Neural crest cell (in vitro differentiated cells): ENCODE results near the gene IRX5. TPM values are rescaled to one million over a fixed set of nuclear protein-coding genes. Genes with fewer than 3 reads are reported as not detected.

Source experiments
- DNase-seq: peaks from one replicate; pipeline ENCODE4 v3.0.0; 2021; ENCODE audit warnings: low read depth, mixed read lengths, low spot score
- H3K27ac Mint-ChIP-seq: one replicate; pipeline ENCODE4 v1.8.0; 2021; ENCODE audit warnings: mild to moderate bottlenecking, mixed read lengths; ENCODE audit not compliant: unreplicated experiment
- H3K27me3 Mint-ChIP-seq: 2 replicates; pipeline ENCODE4 v1.8.0; 2021; ENCODE audit warnings: low read depth, mild to moderate bottlenecking, mixed read lengths
- H3K36me3 Mint-ChIP-seq: 2 replicates; pipeline ENCODE4 v1.8.0; 2021; ENCODE audit warnings: low read depth, mild to moderate bottlenecking, mixed read lengths
- H3K4me1 Mint-ChIP-seq: 2 replicates; pipeline ENCODE4 v1.8.0; 2021; ENCODE audit warnings: mixed read lengths
- H3K4me3 Mint-ChIP-seq: one replicate; pipeline ENCODE4 v1.8.0; 2021; ENCODE audit warnings: mild to moderate bottlenecking, mixed read lengths
- H3K9me3 Mint-ChIP-seq: 2 replicates; pipeline ENCODE4 v1.8.0; 2021; ENCODE audit warnings: mixed read lengths
- total RNA-seq: library from RNA; stranded (reverse); gene quantifications from 2 replicates; pipeline ENCODE4 v1.2.1, GENCODE V29; 2021
- TF ChIP-seq, protein P1 (sequence below): fragments of 200-600 bp; sonication (generic); conservative IDR thresholded peaks from 2 replicates; pipeline ENCODE4 v1.5.0; 2021; ENCODE audit warnings: antibody characterized with exemption, mild to moderate bottlenecking

IRX5 gene
- total RNA-seq, 1 donor from 2014 or later: 14.9 TPM

DNA sequence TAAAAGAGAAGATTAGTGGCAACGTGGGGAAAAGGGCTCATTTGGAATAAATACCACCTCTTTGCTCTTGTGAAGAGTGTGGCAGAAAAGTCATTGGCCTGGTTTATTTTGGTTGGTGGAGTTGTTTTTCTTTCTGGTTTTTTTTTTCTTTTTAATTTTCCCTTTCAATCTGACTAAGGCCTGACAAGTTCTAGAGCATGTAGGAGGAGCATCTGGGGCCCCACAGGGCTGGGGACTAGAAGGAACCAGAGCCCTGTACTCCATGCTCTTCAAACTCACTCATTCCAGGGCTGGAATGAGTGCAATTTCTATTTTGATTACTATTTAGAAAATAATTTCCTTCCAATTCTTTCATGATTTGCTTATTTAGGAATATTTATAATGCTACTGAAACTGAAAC is 13.3 kb downstream of the IRX5 start:
- Mint-ChIP-seq H3K9me3 (no peaks in the 10 kb centered on the region), H3K27me3 (peaks cover 87% of the 10 kb centered on the region), H3K4me1 (peaks cover 8% of the 10 kb centered on the region), H3K36me3 (peaks cover 10% of the 10 kb centered on the region), H3K4me3 (no peak overlapping the region), H3K27ac (no peak overlapping the region)
- TF ChIP-seq, protein P1, sequence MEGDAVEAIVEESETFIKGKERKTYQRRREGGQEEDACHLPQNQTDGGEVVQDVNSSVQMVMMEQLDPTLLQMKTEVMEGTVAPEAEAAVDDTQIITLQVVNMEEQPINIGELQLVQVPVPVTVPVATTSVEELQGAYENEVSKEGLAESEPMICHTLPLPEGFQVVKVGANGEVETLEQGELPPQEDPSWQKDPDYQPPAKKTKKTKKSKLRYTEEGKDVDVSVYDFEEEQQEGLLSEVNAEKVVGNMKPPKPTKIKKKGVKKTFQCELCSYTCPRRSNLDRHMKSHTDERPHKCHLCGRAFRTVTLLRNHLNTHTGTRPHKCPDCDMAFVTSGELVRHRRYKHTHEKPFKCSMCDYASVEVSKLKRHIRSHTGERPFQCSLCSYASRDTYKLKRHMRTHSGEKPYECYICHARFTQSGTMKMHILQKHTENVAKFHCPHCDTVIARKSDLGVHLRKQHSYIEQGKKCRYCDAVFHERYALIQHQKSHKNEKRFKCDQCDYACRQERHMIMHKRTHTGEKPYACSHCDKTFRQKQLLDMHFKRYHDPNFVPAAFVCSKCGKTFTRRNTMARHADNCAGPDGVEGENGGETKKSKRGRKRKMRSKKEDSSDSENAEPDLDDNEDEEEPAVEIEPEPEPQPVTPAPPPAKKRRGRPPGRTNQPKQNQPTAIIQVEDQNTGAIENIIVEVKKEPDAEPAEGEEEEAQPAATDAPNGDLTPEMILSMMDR: no peak
- no peak for DNase-seq

DNA sequence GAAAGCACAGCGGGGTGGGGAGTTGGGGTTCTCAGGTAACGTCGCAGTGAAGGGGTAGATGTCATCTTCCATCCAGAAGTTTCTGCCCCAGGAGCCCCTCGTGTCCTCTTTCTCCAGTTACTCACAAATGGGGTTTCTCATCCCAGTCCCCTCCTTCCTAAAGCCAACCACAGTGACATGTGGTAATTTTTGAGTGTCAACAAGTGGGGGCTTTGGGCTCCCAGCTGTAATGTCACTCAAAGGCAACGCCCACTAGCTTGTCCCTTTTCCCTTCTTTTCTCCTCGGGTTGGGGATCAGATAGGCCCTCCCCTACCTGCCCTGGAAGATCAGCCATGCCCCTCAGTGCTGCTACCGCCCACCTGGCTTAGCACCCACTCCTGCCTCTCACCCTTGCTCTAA is 14.4 kb downstream of the IRX5 start:
- no peaks in the 10 kb centered on the region for H3K9me3 Mint-ChIP-seq
- TF ChIP-seq, protein P1: no peak
- H3K27me3 Mint-ChIP-seq: peaks cover 85% of the 10 kb centered on the region
- no peaks in the 10 kb centered on the region for H3K4me1 Mint-ChIP-seq
- no peak overlapping the region for H3K4me3 Mint-ChIP-seq
- no peak for DNase-seq
- peaks cover 7% of the 10 kb centered on the region for H3K36me3 Mint-ChIP-seq
- no peak overlapping the region for H3K27ac Mint-ChIP-seq

DNA sequence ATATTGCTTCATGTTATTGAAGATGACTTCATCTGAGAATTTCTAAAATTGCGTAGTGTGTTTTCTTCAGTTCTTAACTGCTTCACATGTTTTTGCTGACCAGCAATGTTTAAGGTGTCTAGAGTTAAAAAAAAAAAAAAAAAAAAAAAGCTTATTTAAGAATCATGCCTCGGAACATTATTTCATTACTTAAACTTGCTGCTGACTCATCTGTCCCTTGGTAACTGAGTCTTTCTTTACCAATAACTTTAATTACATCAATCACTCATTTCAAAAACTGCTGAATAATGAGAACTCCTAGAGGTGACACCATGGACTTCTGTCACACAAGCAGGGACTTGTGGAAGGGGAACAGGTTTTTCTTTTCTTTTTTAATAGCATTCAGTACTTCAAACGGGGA is 16.2 kb downstream of the IRX5 start:
- Mint-ChIP-seq H3K9me3 (no peaks in the 10 kb centered on the region), H3K4me1 (no peaks in the 10 kb centered on the region), H3K36me3 (no peaks in the 10 kb centered on the region), H3K4me3 (no peak overlapping the region), H3K27ac (no peak overlapping the region), H3K27me3 (peaks cover 80% of the 10 kb centered on the region)
- TF ChIP-seq, protein P1: no peak
- DNase-seq: no peak

DNA sequence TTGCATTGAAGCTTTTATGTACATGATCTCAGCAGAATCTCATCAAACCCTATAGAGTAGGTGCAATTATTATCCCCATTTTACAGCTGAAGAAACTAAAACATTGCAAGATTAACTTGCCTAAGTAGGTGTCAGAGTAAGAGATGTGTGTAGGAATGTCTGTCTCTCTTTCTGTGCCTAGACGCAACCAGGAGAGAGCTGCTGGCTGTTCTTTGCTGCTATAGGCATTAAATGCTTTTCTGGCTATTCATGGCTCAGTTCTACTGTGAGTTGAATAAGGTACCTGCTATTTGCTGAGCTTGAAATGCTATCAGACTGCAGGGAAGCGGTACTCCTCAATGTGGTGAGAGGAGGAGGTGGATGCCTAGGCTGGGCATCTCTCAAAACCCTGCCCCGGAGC is 17.0 kb downstream of the IRX5 start:
- H3K9me3 Mint-ChIP-seq: peaks cover 1% of the 10 kb centered on the region
- DNase-seq: no peak
- H3K36me3 Mint-ChIP-seq: no peaks in the 10 kb centered on the region
- H3K27me3 Mint-ChIP-seq: peaks cover 79% of the 10 kb centered on the region
- no peak overlapping the region for H3K4me3 Mint-ChIP-seq
- TF ChIP-seq, protein P1: no peak
- H3K27ac Mint-ChIP-seq: no peak overlapping the region
- no peaks in the 10 kb centered on the region for H3K4me1 Mint-ChIP-seq

DNA sequence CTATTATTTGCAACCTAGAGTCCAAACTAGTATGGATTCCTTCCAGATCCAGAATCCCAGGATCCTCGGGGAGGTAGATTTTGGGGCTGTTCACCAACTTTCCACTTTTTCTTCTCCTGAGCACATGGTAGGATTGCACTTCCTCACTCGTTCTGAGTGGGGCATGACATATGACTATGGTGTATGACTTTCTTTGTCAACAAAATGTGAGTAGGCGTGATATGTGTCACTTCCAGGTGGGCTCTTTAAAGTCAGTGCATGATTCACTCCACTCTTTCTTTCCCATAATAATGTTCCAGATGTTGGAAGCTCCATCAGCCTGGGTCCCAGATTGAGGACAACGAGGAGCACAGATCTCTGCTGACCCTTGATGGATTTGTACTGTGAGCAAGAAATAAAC is 21.5 kb downstream of the IRX5 start:
- H3K27ac Mint-ChIP-seq: no peak overlapping the region
- H3K27me3 Mint-ChIP-seq: peaks cover 46% of the 10 kb centered on the region
- H3K9me3 Mint-ChIP-seq: peaks cover 3% of the 10 kb centered on the region
- TF ChIP-seq, protein P1: no peak
- DNase-seq: no peak
- peaks cover 9% of the 10 kb centered on the region for H3K4me1 Mint-ChIP-seq
- H3K4me3 Mint-ChIP-seq: no peak overlapping the region
- H3K36me3 Mint-ChIP-seq: no peaks in the 10 kb centered on the region

DNA sequence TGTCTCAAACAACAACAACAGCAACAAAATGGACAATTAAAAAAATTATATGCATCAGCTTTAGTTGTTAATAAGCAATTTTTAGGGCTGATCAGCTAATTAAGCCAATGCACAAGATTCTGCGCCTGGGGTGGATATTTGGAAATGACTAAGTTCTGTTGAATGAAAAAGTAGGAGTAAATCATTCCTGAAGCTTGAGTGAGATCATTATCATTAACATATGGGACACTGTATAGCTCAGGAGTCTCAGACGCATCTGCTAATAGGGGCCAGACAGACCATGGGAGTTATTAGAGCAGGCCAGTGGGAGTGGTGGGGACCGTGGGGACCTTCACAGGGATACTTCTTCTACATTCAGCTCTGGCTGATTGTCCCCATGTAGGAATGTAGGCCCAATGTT is 22.8 kb downstream of the IRX5 start:
- Mint-ChIP-seq H3K36me3 (no peaks in the 10 kb centered on the region), H3K9me3 (peaks cover 3% of the 10 kb centered on the region), H3K27ac (no peak overlapping the region), H3K4me3 (no peak overlapping the region), H3K4me1 (peaks cover 9% of the 10 kb centered on the region), H3K27me3 (peaks cover 35% of the 10 kb centered on the region)
- TF ChIP-seq, protein P1: no peak
- no peak for DNase-seq
